ENCODE measurements around the gene TWIST2.

The TWIST2 gene

DNA sequence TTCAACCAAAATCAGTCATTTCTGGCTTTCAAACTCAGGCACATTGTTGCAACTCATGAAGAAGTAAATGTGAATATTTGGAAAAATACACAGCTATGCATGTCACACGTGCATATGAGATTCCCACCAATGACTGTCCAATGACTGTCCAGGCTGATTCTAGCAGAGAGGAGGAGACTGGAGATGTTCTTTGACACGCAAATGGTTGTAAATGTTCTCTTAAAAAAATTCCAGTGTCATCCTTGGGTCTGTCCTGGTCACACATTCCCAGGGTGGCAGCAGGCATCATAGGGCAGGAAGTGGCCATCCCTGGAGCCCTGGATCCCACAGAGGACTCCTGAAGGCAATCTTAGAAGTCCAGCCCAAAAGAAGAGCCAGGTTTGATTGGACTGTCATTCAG lies 40.9 kb downstream of the TWIST2 start:
- H3K4me3 ChIP-seq (replicated peaks; ENCODE audit: insufficient read depth, low read length), result no peak overlapping the region
- H3K27me3 ChIP-seq (ENCODE audit: insufficient read depth, poor library complexity, severe bottlenecking), result no peaks in the 10 kb centered on the region
- DNase-seq (ENCODE audit: low read depth in 1 of 2, low spot score in 1 of 2), result no peak
- TF ChIP-seq REST (IDR thresholded peaks at IDR 0.05; ENCODE audit: insufficient replicate concordance, low read depth), result no peak
- TF ChIP-seq POLR2AphosphoS5 (IDR thresholded peaks at IDR 0.05; ENCODE audit: low read depth), result no peak
- no peak for TF ChIP-seq GABPA (IDR thresholded peaks at IDR 0.05; ENCODE audit: low read depth)
- no peak for TF ChIP-seq CTCF (IDR thresholded peaks at IDR 0.05; ENCODE audit: insufficient read depth, low read length)
- no peak for TF ChIP-seq SPI1 (IDR thresholded peaks at IDR 0.05; ENCODE audit: borderline replicate concordance, low read depth)
- no peak overlapping the region for H3K27ac ChIP-seq (replicated peaks)

DNA sequence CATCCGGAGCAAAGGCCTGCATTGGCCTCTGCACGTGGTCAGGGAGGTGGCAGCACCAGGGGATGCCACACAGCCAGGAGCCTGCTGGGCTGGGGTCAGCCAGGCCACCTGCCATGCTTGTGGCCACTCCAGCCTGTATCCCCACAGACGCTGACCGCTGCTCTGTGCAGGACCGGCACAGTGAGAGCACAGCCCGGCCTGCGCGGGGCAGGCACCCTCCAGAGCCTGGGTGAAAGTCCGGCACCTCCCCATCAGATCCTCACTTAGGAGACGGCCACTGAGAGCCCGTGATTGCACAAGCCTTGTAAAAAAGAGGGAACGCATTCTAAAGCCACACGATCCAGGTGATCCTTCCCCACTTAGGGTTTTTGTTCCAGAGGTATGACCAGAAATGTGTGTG lies 42.2 kb downstream of the TWIST2 start:
- no peak for TF ChIP-seq REST (IDR thresholded peaks at IDR 0.05; ENCODE audit: insufficient replicate concordance, low read depth)
- TF ChIP-seq GABPA (IDR thresholded peaks at IDR 0.05; ENCODE audit: low read depth), result no peak
- TF ChIP-seq POLR2AphosphoS5 (IDR thresholded peaks at IDR 0.05; ENCODE audit: low read depth), result no peak
- no peak for TF ChIP-seq SPI1 (IDR thresholded peaks at IDR 0.05; ENCODE audit: borderline replicate concordance, low read depth)
- no peak for TF ChIP-seq CTCF (IDR thresholded peaks at IDR 0.05; ENCODE audit: insufficient read depth, low read length)
- H3K27me3 ChIP-seq (ENCODE audit: insufficient read depth, poor library complexity, severe bottlenecking), result peaks cover under 1% of the 10 kb centered on the region

DNA sequence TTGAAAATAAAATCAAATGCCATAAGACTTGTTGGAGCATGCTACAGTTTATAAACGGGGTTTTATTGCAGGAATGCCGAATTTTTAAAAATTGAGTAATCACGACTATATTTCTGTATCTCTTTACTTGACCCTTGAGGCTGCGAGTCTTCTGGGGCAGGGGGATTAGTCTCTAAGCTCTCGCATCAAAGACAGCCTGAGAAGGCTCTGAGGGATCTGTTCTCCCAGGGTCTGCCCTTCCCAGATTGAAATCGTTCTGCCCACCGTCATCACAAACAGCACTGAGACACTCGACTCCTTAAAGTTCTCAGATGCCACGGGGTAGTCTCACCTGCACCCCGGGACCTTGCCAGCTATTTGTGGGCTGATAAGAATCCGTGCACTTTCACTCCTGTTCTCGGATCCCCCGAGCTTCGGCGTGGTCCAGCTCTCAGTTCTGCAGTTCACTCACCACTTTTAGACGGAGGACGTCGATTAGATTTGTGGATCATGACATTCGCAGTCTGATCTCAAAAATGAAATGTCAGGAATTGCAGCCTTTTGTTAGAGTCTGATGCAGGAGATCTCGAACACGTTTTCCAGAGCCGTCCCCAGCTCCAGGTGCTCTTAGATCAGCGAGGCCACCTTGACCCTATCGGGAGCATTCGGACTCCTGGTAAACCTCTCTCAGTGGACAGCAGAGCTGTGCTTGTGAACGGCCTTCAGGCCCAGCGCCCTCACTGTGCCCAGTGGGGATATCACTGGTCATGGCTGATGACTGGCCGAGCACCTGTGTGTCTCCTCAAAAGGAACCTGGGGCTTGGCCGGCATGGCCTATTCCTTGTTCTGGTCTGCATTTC lies 43.0 kb downstream of the TWIST2 start:
- Histone ChIP-seq H3K27ac (replicated peaks) (no peak overlapping the region), H3K4me3 (replicated peaks; ENCODE audit: insufficient read depth, low read length) (no peak overlapping the region), H3K27me3 (ENCODE audit: insufficient read depth, poor library complexity, severe bottlenecking) (peaks cover 8% of the 10 kb centered on the region)
- no peak for DNase-seq (ENCODE audit: low read depth in 1 of 2, low spot score in 1 of 2)
- TF ChIP-seq GABPA (IDR thresholded peaks at IDR 0.05; ENCODE audit: low read depth), result no peak
- no peak for TF ChIP-seq CTCF (IDR thresholded peaks at IDR 0.05; ENCODE audit: insufficient read depth, low read length)

More for the DNA sequence above, 42.2 kb downstream of the TWIST2 start:
- DNase-seq (ENCODE audit: low read depth in 1 of 2, low spot score in 1 of 2), result no peak
- Histone ChIP-seq H3K4me3 (replicated peaks; ENCODE audit: insufficient read depth, low read length) (no peak overlapping the region), H3K27ac (replicated peaks) (no peak overlapping the region)

Measured in HL-60 (cell line).